ENCODE data around the gene NID2.

NID2 gene

GRCh38 chr14:52080158-52080800 is 11.4 kb upstream of the NID2 start:
- TF ChIP-seq CTCF (IDR thresholded peaks at IDR 0.05; ENCODE audit: low read depth, low read length): no peak
- DNase-seq (ENCODE audit: extremely low read depth, low read depth): no peak

GRCh38 chr14:52079239-52079959 is 10.5 kb upstream of the NID2 start:
- no peak for DNase-seq (ENCODE audit: extremely low read depth, low read depth)

GRCh38 chr14:52078721-52079120 is 9.9 kb upstream of the NID2 start:
- no peak for TF ChIP-seq CTCF (IDR thresholded peaks at IDR 0.05; ENCODE audit: low read depth, low read length)
- DNase-seq (ENCODE audit: extremely low read depth, low read depth): no peak

More at GRCh38 chr14:52079239-52079959, 10.5 kb upstream of the NID2 start:
- no peak for TF ChIP-seq CTCF (IDR thresholded peaks at IDR 0.05; ENCODE audit: low read depth, low read length)

- no peak for DNase-seq (ENCODE audit: extremely low read depth, low read depth)
- TF ChIP-seq CTCF (IDR thresholded peaks at IDR 0.05; ENCODE audit: low read depth, low read length): no peak
Measured at GRCh38 chr14:52078095-52078531, 9.3 kb upstream of the NID2 start.

- TF ChIP-seq CTCF (IDR thresholded peaks at IDR 0.05; ENCODE audit: low read depth, low read length): no peak
- DNase-seq (ENCODE audit: extremely low read depth, low read depth): no peak
Measured at GRCh38 chr14:52077256-52077979, 8.6 kb upstream of the NID2 start.

GRCh38 chr14:52076334-52076733 is 7.5 kb upstream of the NID2 start:
- DNase-seq (ENCODE audit: extremely low read depth, low read depth): no peak
- no peak for TF ChIP-seq CTCF (IDR thresholded peaks at IDR 0.05; ENCODE audit: low read depth, low read length)

GRCh38 chr14:52075371-52075770 is 6.5 kb upstream of the NID2 start:
- no peak for TF ChIP-seq CTCF (IDR thresholded peaks at IDR 0.05; ENCODE audit: low read depth, low read length)
- no peak for DNase-seq (ENCODE audit: extremely low read depth, low read depth)
